ENCODE measurements around the gene LNPK.

DNA sequence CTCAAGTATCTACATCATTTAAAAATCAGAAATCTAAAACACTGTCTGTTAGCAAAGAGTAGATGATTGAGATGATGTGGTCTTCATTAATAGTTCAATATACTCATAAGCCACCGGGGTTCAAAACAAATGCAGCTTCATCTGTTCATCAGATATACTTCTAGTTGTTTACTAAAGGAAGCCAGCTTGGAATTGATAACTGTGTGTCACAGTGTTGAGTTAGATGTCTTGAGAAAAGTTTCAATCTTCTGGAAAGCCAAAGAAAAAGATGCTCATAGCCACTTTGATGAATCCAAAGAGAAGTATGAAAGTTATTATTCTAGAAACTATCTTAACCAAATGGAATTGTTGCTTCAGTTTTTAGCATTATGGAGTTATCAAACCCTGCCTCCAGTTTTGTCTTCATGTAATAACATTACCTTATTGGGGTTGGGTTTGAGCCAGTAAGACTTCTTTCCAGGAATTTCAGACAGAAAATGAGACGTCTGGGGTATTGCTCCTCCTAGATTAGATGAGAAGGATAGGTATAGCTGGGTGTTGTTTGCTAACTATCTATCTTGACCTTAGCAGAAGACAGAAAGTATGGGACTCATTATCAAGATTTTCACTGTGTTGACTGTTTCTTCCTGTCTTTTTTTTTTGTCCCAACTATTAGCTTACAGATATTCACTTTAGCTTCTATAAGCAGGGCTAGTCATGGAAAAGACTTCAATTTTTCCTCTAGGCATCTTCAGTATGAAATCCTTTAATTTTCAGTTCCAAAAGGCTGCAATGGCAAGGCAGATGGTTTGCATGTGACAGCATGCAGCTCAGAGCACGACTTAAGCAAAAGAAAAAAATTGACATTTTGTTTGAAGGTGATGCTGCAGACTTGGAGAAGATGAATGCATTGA is 66.5 kb downstream of the LNPK start:
- no peak for TF ChIP-seq POLR2A (IDR thresholded peaks at IDR 0.05)
- no peak for TF ChIP-seq POLR2AphosphoS5 (IDR thresholded peaks at IDR 0.05; ENCODE audit: insufficient read depth in 1 of 2, low read depth in 1 of 2)

Measured in vagina (tissue), 2 donors.